GM23248 (cell line): Measurements from ENCODE around the gene PTPRN2. TPM values are rescaled to one million over a fixed set of nuclear protein-coding genes. Genes with fewer than 3 reads are reported as not detected.

Experiments used
- DNase-seq: peaks from one replicate; pipeline ENCODE4 v3.0.0-alpha.2; 2015
- H2AFZ ChIP-seq: fragments of 200-600 bp; sonication (generic); 2 replicates; pipeline ENCODE4 v1.6.1; 2016; ENCODE audit warnings: antibody characterized with exemption
- H3F3A ChIP-seq: fragments of 200-600 bp; sonication (generic); 2 replicates; pipeline ENCODE4 v1.6.1; 2016; ENCODE audit warnings: mild to moderate bottlenecking, antibody characterized with exemption, mixed run types; ENCODE audit not compliant: insufficient read depth
- H3K27ac ChIP-seq: fragments of 200-600 bp; sonication (generic); 2 replicates; pipeline ENCODE4 v1.5.1; 2016; ENCODE audit warnings: mild to moderate bottlenecking
- H3K27me3 ChIP-seq: fragments of 200-600 bp; sonication (generic); replicated peaks from 2 replicates; pipeline ENCODE4 v1.6.1; 2016; ENCODE audit warnings: mild to moderate bottlenecking; ENCODE audit not compliant: insufficient read depth
- H3K36me3 ChIP-seq: fragments of 200-600 bp; sonication (generic); 2 replicates; pipeline ENCODE4 v1.6.1; 2016; ENCODE audit warnings: low read depth, mild to moderate bottlenecking
- H3K4me1 ChIP-seq: fragments of 200-600 bp; sonication (generic); 2 replicates; pipeline ENCODE4 v1.6.1; 2016; ENCODE audit warnings: mild to moderate bottlenecking; ENCODE audit not compliant: insufficient read depth
- H3K4me2 ChIP-seq: fragments of 200-600 bp; sonication (generic); one replicate; pipeline ENCODE4 v1.6.1; 2016; ENCODE audit warnings: mild to moderate bottlenecking; ENCODE audit not compliant: unreplicated experiment
- H3K4me3 ChIP-seq: fragments of 200-600 bp; sonication (generic); 2 replicates; pipeline ENCODE4 v1.5.1; 2016; ENCODE audit warnings: mild to moderate bottlenecking
- H3K79me2 ChIP-seq: fragments of 200-600 bp; sonication (generic); 2 replicates; pipeline ENCODE4 v1.6.1; 2016; ENCODE audit warnings: mild to moderate bottlenecking; ENCODE audit not compliant: insufficient read depth
- H3K9ac ChIP-seq: fragments of 200-600 bp; sonication (generic); 2 replicates; pipeline ENCODE4 v1.6.1; 2016; ENCODE audit warnings: mild to moderate bottlenecking
- H3K9me2 ChIP-seq: fragments of 200-600 bp; sonication (generic); 2 replicates; pipeline ENCODE4 v1.6.1; 2016; ENCODE audit warnings: mixed run types, mild to moderate bottlenecking, moderate library complexity; ENCODE audit not compliant: insufficient read depth
- H3K9me3 ChIP-seq: fragments of 200-600 bp; sonication (generic); one replicate; pipeline ENCODE4 v1.6.1; 2017; ENCODE audit warnings: low read depth
- H4K20me1 ChIP-seq: fragments of 200-600 bp; sonication (generic); 2 replicates; pipeline ENCODE4 v1.6.0; 2016; ENCODE audit not compliant: insufficient read depth
- EZH2 ChIP-seq: fragments of 200-600 bp; sonication (generic); IDR thresholded peaks from 2 replicates; pipeline ENCODE4 v1.6.1; 2018; ENCODE audit warnings: antibody characterized with exemption, mild to moderate bottlenecking; ENCODE audit not compliant: insufficient read depth, poor library complexity, severe bottlenecking
- EZH2phosphoT487 ChIP-seq: fragments of 200-600 bp; sonication (generic); IDR thresholded peaks from 2 replicates; pipeline ENCODE4 v1.6.1; 2018; ENCODE audit warnings: antibody characterized with exemption, moderate library complexity, mild to moderate bottlenecking, low read depth; ENCODE audit not compliant: insufficient read depth
- WGBS, 2 experiments: methylation state at CpG; one replicate each; pipeline ENCODE4 v1.1.6; 2015 to 2017; ENCODE audit warnings: low lambda C conversion rate in 2 of 2, low coverage in 1 of 2; ENCODE audit errors: missing lambda C conversion rate in 2 of 2; 5-methylcytosine and 5-hydroxymethylcytosine counted together
- in situ Hi-C: fragments of 300-500 bp; cut with MboI; formaldehyde crosslinking; loops from 2 replicates; pipeline ENCODE4 v1.15.0; 2020
- polyA plus RNA-seq: library from polyadenylated mRNA; unstranded; fragments of >200 nt; fragmentation: Nextera tagmentation; extraction: Ambion mirVana; gene quantifications from 2 replicates; pipeline ENCODE4 v1.2.1, GENCODE V29; 2016
- total RNA-seq: library from RNA; depleted of rRNA; stranded (reverse); fragments of >200 nt; shearing (Covaris generic); gene quantifications from 2 replicates; pipeline ENCODE4 v1.2.3, GENCODE V29; 2014

PTPRN2 gene
- total and polyA plus RNA-seq, 2 experiments from 2014 or later, result 0.13 TPM; not detected in 1

GRCh38 chr7:158027646-158028045 is 560.0 kb downstream of the PTPRN2 start:
- Histone ChIP-seq H3K36me3 (no peaks in the 10 kb centered on the region), H3K4me2 (no peak overlapping the region), H3F3A (no peaks in the 10 kb centered on the region), H3K4me1 (no peaks in the 10 kb centered on the region), H3K27me3 (no peaks in the 10 kb centered on the region), H3K9me3 (no peaks in the 10 kb centered on the region), H3K9me2 (no peaks in the 10 kb centered on the region), H3K79me2 (no peaks in the 10 kb centered on the region), H3K4me3 (no peak overlapping the region), H2AFZ (no peak overlapping the region), H3K27ac (no peak overlapping the region), H3K9ac (no peak overlapping the region), H4K20me1 (no peaks in the 10 kb centered on the region)
- in situ Hi-C loops, result no loop called here
- no peak for TF ChIP-seq EZH2
- no peak for TF ChIP-seq EZH2phosphoT487
- WGBS, 2 experiments, result 24% methylated on average over 6 of the region's 6 CpGs
- no peak for DNase-seq

GRCh38 chr7:158026636-158027265 is 560.9 kb downstream of the PTPRN2 start:
- Histone ChIP-seq H4K20me1 (no peaks in the 10 kb centered on the region), H3K79me2 (no peaks in the 10 kb centered on the region), H3K27me3 (no peaks in the 10 kb centered on the region), H3K27ac (no peak overlapping the region), H3K9me2 (no peaks in the 10 kb centered on the region), H3K36me3 (no peaks in the 10 kb centered on the region), H2AFZ (no peak overlapping the region), H3K4me2 (no peak overlapping the region), H3K9me3 (no peaks in the 10 kb centered on the region), H3K9ac (no peak overlapping the region), H3K4me3 (no peak overlapping the region), H3F3A (no peaks in the 10 kb centered on the region), H3K4me1 (no peaks in the 10 kb centered on the region)
- TF ChIP-seq EZH2 (no peak), EZH2phosphoT487 (no peak)
- in situ Hi-C loops, result no loop called here
- 31 to 38% methylated on average over 17 of the region's 17 CpGs for WGBS, 2 experiments
- DNase-seq, result no peak

GRCh38 chr7:158025686-158026600 is 561.7 kb downstream of the PTPRN2 start:
- Histone ChIP-seq H4K20me1 (no peaks in the 10 kb centered on the region), H3K9ac (no peak overlapping the region), H3K36me3 (no peaks in the 10 kb centered on the region), H3K9me2 (no peaks in the 10 kb centered on the region), H3K4me3 (no peak overlapping the region), H3K9me3 (no peaks in the 10 kb centered on the region), H3K79me2 (no peaks in the 10 kb centered on the region), H3K4me1 (no peaks in the 10 kb centered on the region), H2AFZ (no peak overlapping the region), H3K4me2 (no peak overlapping the region), H3K27me3 (no peaks in the 10 kb centered on the region), H3K27ac (no peak overlapping the region), H3F3A (no peaks in the 10 kb centered on the region)
- WGBS, 2 experiments, result 40 to 42% methylated on average over 30 of the region's 30 CpGs
- no peak for DNase-seq
- TF ChIP-seq EZH2 (no peak), EZH2phosphoT487 (no peak)
- in situ Hi-C loops, result no loop called here

- H3K4me1 ChIP-seq, result no peaks in the 10 kb centered on the region
- no peak overlapping the region for H2AFZ ChIP-seq
- no peak overlapping the region for H3K9ac ChIP-seq
- no peaks in the 10 kb centered on the region for H3K9me2 ChIP-seq
- TF ChIP-seq EZH2phosphoT487 (no peak), EZH2 (no peak)
- H3K79me2 ChIP-seq, result no peaks in the 10 kb centered on the region
- no peak overlapping the region for H3K4me3 ChIP-seq
- no peak overlapping the region for H3K4me2 ChIP-seq
- H4K20me1 ChIP-seq, result no peaks in the 10 kb centered on the region
- 18 to 22% methylated on average over 5 of the region's 5 CpGs for WGBS, 2 experiments
- DNase-seq, result no peak
- no peak overlapping the region for H3K27ac ChIP-seq
- H3F3A ChIP-seq, result no peaks in the 10 kb centered on the region
- H3K27me3 ChIP-seq, result no peaks in the 10 kb centered on the region
- H3K36me3 ChIP-seq, result no peaks in the 10 kb centered on the region
- in situ Hi-C loops, result no loop called here
- no peaks in the 10 kb centered on the region for H3K9me3 ChIP-seq
Measured at GRCh38 chr7:158024881-158025280, 562.7 kb downstream of the PTPRN2 start.
